COR-L47 (cell line): ENCODE measurements around the gene SSH2.

Experiments
- DNase-seq: peaks from one replicate; lab custom pipeline; 2025; lab: John Stamatoyannopoulos, UW

Gene SSH2

DNA sequence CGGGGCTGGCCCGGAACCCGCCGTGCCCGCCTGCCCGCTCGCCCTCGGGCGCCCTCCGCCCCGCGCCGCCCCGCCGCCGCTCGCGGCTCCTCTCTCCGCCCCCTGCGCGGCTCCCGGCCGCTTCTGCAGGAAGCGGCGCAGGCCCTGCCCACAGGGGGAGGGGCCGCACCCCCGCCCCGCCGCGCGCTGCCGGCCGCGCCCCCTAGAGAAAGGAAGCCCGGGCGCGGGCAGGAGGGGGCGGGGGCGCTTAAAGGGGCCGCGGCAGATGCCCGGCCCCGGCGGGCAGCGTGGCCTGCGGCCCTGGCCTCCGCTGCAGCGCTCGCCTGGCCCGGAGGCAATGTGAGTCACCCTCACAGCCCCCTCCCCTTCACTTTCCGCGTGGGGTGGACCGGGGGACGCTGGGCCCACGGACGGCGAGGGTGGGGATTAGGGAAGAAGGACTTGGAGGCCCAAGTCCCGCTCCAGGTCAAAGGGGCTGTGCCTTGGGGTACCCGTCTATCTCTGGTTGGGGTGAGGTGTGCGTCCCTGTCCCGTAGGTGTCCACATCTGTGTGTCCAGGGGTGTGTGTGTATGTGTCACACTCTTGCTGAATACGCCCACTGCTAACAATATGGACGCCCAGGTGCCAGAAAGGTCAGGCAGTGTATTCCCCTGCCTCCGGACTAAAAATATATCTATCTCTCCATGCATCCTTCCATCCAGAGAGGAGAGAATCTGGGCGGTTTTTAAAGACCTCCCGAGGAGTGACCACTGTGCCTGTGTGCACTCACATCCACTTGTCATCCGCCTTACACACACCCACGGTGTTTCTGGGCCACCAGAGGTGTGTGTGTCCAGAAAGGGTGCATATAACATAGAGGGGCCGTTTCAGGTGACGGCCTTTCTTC, 340.3 kb downstream of the SSH2 start, which contains the start of gene GIT1:
GIT1 (minus strand) TSS at position 125 of the 887 bp plus-strand sequence. CDS start 270 bp downstream, outside the sequence.
- peak; percentile 80 for DNase-seq

DNA sequence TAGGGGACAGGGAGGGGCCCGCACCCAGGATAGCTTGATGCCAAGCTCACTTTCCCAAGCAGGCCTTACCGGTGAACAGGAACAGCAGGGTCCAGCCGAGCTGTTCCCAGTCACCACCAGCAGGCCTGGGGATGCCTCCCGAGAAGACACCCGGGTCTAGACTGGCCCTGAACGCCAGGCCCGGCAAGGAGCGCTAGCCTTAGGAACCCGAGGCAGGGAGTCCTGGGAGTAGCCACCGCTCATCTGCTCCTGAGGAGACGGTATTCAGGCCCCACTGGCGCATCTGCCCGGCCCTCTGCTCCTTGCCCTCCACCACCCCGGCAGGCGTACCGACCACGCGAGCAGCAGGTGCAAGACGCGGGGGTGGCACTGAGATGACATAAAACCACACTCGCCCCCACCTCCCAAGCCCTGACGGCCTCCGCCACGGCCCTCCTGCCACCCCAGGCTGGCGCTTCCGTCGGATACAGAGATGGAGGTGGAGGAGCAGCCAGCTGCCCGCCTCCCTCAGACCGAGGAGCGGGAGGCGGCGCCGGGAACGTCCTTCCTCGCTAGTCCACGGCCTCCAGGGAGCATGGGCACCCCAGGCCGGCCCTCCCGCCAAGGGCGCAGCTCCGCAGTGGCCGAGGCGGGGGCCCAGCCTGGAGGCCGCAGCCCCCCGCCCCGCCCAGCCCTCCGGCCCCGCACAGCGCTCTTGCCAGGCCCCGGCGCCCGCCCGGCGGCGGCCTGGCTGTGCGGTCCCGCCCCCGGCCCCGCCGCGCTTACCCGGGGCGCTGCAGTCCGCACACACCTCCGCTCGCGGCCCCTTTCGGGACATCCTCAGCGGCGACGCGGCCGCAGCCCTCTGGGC, 341.2 kb downstream of the SSH2 start:
- DNase-seq = peak; percentile 37

DNA sequence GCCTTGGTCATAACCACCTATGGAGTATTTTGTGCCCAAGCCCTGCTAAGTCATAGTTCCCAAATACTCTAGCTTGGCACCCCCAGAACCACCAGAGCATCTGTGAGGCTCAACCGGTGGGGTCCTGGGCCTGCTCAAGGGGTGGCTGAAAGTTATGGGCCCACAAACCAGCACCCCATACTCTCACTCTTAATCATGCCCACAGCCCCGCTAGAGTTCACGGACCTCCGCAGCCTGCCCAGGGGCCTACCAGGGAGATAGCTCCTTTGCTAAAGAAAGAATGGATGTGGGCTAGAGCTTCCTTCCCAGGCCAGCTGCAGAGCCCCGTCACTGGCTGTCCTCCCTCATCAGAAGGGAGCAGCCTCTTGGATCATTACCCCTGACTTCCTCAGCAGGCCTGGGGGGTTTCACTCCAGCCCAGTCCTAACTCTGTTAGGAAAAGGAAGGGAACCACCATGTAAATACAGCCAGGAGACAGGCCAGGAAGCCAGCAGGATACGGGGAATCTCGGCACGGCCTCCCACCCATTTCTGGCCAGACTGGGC, 341.9 kb downstream of the SSH2 start:
- DNase-seq = no peak

GRCh38 chr17:29587591-29587990, 342.4 kb downstream of the SSH2 start:
- DNase-seq = no peak

DNA sequence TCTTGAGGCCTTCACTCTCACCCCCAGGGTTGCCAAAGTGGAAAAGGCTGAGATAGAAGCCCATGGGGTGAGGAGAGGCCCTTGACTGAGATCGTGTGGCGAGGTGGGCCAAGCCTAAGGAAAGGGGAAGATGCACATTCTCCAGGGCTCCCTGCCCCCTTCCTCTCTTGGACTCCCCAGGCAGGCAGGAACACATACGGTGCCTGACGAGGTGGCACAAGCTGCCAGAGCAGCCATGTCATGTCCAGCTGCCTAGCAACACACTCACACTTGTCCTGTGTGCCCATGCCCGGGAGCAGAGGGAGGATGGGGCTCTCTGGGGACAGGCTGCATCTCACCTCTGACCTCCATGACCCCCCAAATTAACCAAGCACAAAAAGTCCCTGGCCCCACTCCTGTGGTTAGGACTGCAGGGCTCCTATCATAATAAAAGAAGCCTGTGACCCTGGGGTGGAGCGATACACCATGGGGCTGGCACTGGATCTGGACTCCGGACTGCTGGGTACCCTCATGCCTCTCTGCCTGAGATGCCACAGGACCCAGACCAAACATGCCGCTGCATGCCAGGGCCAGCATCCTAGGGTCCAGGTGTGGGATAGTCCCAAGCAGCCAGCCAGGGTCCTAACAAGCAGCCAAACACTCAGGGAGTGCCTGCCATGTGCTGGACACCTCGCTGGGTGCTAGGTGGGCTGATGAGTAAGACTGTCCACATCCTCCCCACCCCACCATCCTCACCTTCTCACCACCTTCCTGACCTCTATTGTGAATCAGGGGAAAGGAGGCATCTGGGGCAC, 343.2 kb downstream of the SSH2 start:
- no peak for DNase-seq

DNA sequence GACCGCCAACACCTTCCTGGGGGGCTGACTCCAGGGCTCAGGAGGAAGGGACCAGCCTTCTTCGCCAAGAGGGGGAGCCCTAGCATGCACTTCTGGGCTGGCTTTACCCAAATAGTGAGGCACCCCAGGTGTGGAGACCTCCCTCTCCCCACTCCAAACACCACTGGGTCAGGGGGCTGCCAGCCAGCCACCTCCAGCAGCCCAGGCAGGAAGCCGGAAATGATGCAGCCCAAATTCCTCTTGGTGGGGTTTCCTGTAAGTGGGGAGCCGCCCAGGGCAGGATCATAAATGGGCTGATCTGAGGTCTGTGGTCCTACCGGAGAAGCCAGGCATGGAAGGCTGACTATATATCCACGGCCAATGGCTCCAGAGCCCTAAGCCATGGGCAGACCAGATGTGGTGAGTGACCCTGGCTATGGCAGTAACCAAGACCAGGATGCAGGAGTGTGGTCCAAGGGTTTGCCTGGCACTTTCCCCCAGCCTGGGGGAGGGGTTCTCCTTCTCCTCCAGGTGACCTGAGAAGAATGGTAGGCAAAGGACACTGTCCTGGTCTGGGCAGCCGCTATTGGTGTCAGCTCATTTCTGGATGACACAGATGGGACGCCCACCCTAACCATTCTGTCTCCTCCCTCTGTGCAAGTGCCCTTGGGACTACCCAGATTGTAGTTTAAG, 344.8 kb downstream of the SSH2 start:
- DNase-seq = no peak

DNA sequence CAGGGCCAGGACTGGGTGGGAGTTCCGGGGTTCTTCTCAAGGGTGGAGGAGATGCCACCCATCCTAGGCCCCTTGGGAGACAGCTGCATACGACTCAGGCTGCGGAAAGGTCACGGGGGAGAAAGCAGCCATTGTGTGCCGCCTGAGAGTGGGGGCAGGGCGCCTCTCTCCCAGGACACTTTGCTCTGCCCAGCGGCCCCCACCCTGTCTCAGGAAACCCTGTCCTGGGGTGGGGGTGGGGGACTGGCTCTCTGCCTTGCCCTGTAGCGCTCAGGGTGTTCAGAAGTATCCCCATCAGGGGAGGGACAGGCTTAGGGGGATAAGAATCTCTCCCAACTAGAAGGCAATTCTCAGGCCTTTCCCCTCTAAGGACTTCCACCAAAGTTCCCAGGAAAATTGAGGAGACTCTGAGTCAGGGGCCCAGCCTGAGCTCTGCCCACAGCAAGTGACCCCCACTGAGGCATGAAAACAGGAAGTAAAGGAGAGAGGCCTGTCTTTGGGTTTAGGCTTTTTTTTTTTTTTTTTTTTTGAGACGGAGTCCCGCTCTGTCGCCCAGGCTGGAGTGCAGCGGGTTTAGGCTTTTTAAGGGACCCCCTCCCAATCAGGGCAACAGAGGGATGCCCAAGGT, 345.5 kb downstream of the SSH2 start:
- no peak for DNase-seq

GRCh38 chr17:29583324-29584248, 346.4 kb downstream of the SSH2 start:
- DNase-seq = no peak

- DNase-seq = no peak
Measured at GRCh38 chr17:29582772-29583171, 347.3 kb downstream of the SSH2 start.

- no peak for DNase-seq
Measured at GRCh38 chr17:29582254-29582765, 347.7 kb downstream of the SSH2 start.

DNA sequence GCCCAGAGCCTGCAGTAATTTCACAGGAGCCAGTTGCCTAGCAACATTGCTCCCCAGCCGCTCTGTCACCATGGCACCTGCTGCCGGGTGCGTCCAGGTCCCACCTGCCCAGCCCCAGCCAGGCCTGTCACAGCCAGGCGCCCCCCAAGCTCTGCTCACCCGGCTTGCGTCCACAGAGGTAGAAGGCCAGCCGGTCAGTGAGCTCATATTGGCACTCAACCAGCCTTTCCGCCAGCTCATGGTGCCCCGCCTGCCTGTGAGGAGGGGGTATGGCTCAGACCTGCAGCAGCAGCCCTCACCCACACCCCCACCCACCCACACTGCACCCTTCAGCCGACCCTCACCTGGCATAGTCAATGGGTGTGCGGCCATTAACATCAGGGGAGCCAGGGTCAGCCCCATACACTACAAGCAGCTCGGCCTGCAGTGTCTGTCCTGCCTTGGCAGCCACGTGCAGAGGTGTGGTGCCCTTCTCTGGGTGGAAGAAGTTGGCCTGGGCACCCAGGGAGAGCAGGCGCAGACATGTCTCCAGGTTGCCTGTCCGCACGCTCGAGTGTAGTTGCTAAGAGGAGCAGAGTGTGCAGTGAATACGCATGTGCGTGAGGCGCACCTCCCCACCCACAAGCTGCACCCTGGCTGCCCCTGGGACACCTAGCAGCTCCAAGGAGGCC, 348.3 kb downstream of the SSH2 start:
- peak; percentile 77 for DNase-seq

DNA sequence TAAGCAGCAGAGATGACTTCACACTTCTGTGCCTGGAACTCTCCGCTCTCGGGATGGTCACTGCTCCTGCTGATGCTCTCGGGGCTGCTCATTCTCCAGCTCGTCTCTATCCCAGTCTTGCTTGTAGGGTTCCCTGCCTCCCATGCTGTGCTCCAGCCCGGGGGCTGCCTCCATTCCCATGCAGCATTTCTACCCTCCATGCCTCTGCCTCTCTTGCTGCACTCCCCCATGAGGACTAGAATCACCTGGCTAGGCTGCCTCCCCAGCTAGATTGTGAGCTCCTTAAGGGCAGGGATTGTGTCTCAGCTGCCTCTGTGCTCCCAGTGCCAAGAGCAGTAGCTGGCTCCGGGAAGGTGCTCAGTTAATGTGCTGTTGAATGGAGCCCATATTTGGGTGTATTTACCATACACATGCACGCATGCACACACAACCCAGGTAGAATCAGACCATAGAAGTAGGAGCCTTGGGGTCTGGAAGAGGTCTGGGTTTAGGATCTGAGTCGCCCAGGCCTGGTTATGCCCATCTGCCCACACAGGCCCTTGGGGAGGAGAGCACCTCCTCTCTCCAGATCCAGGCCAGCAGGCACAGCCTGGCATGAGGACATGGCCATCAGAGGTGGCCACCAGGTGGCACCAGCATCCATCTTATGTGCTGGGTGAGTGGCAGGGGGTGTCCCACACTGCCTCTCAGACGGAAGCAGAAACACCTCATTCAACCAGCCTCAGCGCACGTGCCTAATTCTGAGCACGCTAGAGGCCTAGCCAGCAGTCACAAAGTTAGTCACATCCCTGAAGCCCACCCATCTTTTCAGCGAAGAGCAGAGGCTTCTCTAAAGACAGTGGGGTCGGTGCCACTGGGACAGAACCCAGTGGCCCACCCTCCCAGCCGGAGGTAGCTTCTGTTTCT, 349.9 kb downstream of the SSH2 start:
- DNase-seq = peak; percentile 82

DNA sequence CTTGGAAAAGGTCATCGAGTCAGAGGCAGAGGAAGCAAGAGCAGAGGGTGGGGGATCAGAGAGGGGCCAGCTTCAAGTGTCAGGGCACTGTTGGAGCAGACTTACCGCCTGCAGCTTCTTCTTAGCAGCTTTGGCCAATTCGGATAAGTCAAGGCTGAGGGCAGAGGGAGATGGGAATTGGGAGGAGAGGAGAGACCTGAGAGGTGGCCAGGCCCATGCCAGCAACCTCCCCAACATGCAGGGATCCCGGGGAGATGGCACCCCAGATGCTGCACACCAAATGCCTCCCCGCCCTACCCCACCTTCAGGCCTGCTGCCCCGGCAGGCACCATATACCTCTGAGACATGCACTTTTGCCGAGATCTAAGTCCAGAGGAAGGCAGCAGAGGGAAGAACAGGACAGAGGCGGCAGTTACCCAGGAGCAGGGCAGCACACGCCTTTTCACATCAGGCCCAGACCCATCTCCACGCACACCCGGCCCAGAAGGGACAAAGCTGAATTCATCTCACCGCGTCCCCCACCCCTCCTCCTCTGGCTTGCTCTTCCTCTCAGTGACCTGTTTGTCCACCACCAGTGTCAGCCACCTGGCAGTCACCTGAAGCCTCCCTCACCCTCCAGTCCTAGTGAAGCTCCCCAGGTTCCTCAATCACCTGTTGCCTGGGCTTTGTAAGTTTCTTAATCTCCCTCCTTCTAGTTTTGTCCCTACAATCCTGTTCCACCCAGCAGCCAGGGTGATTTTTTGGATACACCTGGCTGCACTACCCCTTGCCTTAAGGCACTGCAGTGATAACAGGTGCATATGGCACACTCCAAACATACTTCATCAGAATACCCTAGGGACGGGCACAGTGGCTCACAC, 351.2 kb downstream of the SSH2 start:
- no peak for DNase-seq

- DNase-seq = no peak
Measured at GRCh38 chr17:29577385-29578211, 352.4 kb downstream of the SSH2 start.

GRCh38 chr17:29577001-29577370, 353.0 kb downstream of the SSH2 start:
- DNase-seq = no peak
